Ectodermal cell (in vitro differentiated cells): Measurements from ENCODE around the gene SSH2.
"Not testable (repeated sequence)": the region's sequence is repeated elsewhere in the genome, so short reads cannot be mapped to it uniquely, and the experiment has no call there.

ENCODE experiments used
- H3K27ac ChIP-seq: 2 replicates; pipeline ENCODE4 v1.7.0; 2013; ENCODE audit warnings: mild to moderate bottlenecking, low read depth, low read length; ENCODE audit not compliant: insufficient read depth, poor library complexity, severe bottlenecking
- H3K27me3 ChIP-seq: 2 replicates; pipeline ENCODE4 v1.7.0; 2013; ENCODE audit warnings: mild to moderate bottlenecking, low read length; ENCODE audit not compliant: insufficient read depth, control insufficient read depth, poor library complexity, severe bottlenecking
- H3K36me3 ChIP-seq: one replicate; pipeline ENCODE4 v1.7.0; 2013; ENCODE audit warnings: low read length; ENCODE audit not compliant: control insufficient read depth, insufficient read depth
- H3K4me1 ChIP-seq: one replicate; pipeline ENCODE4 v1.7.0; 2013; ENCODE audit warnings: low read length; ENCODE audit not compliant: control insufficient read depth, insufficient read depth
- H3K4me3 ChIP-seq: 2 replicates; pipeline ENCODE4 v1.7.0; 2013; ENCODE audit warnings: low read depth, low read length, control low read depth; ENCODE audit not compliant: insufficient read depth
- H3K9me3 ChIP-seq: 2 replicates; pipeline ENCODE4 v1.7.0; 2013; ENCODE audit warnings: mild to moderate bottlenecking, low read length, moderate library complexity; ENCODE audit not compliant: control insufficient read depth
- WGBS, 2 experiments: methylation state at CpG; one replicate each; pipeline ENCODE4 v1.1.7; 2013; ENCODE audit warnings: missing lambda C conversion rate in 2 of 2; 5-methylcytosine and 5-hydroxymethylcytosine counted together

SSH2 gene

GRCh38 chr17:29905086-29905878 lies 24.7 kb downstream of the SSH2 start:
- H3K4me3 ChIP-seq, result no peak overlapping the region
- no peaks in the 10 kb centered on the region for H3K36me3 ChIP-seq
- no peak overlapping the region for H3K27ac ChIP-seq
- no peaks in the 10 kb centered on the region for H3K4me1 ChIP-seq
- 92% methylated on average over 3 of the region's 3 CpGs for WGBS, 2 experiments
- H3K27me3 ChIP-seq, result no peaks in the 10 kb centered on the region
- no peaks in the 10 kb centered on the region for H3K9me3 ChIP-seq

- no peaks in the 10 kb centered on the region for H3K27me3 ChIP-seq
- H3K36me3 ChIP-seq, result no peaks in the 10 kb centered on the region
- no peak overlapping the region for H3K4me3 ChIP-seq
- no peak overlapping the region for H3K27ac ChIP-seq
- no peaks in the 10 kb centered on the region for H3K9me3 ChIP-seq
- whole genome bisulfite sequencing, 2 experiments, result 88 to 100% methylated on average over 1 of the region's 2 CpGs
- H3K4me1 ChIP-seq, result no peaks in the 10 kb centered on the region
These were observed 26.6 kb downstream of the SSH2 start for GRCh38 chr17:29903471-29903870.

GRCh38 chr17:29897136-29897535 lies 32.9 kb downstream of the SSH2 start:
- not testable (repeated sequence) for H3K27ac ChIP-seq, H3K9me3 ChIP-seq, H3K27me3 ChIP-seq, H3K4me3 ChIP-seq, H3K4me1 ChIP-seq, H3K36me3 ChIP-seq
- WGBS, 2 experiments, result 85 to 89% methylated on average over 4 of the region's 4 CpGs

- Histone ChIP-seq H3K27ac (no peak overlapping the region), H3K4me3 (no peak overlapping the region), H3K27me3 (no peaks in the 10 kb centered on the region), H3K9me3 (no peaks in the 10 kb centered on the region), H3K36me3 (no peaks in the 10 kb centered on the region), H3K4me1 (no peaks in the 10 kb centered on the region)
These were observed 37.8 kb downstream of the SSH2 start for GRCh38 chr17:29892201-29892600.

- 86% methylated on average over 1 of the region's 1 CpG; no CpG with 5 or more reads in 1 of the 2 experiments for WGBS, 2 experiments
- Histone ChIP-seq H3K36me3 (no peaks in the 10 kb centered on the region), H3K4me3 (no peak overlapping the region), H3K9me3 (no peaks in the 10 kb centered on the region), H3K27me3 (no peaks in the 10 kb centered on the region), H3K4me1 (no peaks in the 10 kb centered on the region), H3K27ac (no peak overlapping the region)
These were observed 38.9 kb downstream of the SSH2 start for GRCh38 chr17:29891131-29891530.

GRCh38 chr17:29885031-29885640 lies 44.9 kb downstream of the SSH2 start:
- no peaks in the 10 kb centered on the region for H3K9me3 ChIP-seq
- no peaks in the 10 kb centered on the region for H3K36me3 ChIP-seq
- WGBS, 2 experiments, result 89 to 90% methylated on average over 3 of the region's 3 CpGs
- H3K4me1 ChIP-seq, result no peaks in the 10 kb centered on the region
- H3K27ac ChIP-seq, result no peak overlapping the region
- H3K4me3 ChIP-seq, result no peak overlapping the region
- no peaks in the 10 kb centered on the region for H3K27me3 ChIP-seq

- Histone ChIP-seq H3K36me3 (no peaks in the 10 kb centered on the region), H3K27me3 (no peaks in the 10 kb centered on the region), H3K27ac (no peak overlapping the region), H3K4me3 (no peak overlapping the region), H3K9me3 (no peaks in the 10 kb centered on the region), H3K4me1 (no peaks in the 10 kb centered on the region)
These were observed 46.5 kb downstream of the SSH2 start for GRCh38 chr17:29883497-29883896.

- H3K4me1 ChIP-seq, result no peaks in the 10 kb centered on the region
- no peaks in the 10 kb centered on the region for H3K27me3 ChIP-seq
- H3K9me3 ChIP-seq, result no peaks in the 10 kb centered on the region
- H3K27ac ChIP-seq, result no peak overlapping the region
- no peak overlapping the region for H3K4me3 ChIP-seq
- WGBS, 2 experiments, result 85 to 91% methylated on average over 3 of the region's 3 CpGs
- no peaks in the 10 kb centered on the region for H3K36me3 ChIP-seq
These were observed 48.8 kb downstream of the SSH2 start for GRCh38 chr17:29881256-29881655.

- Histone ChIP-seq H3K27me3 (no peaks in the 10 kb centered on the region), H3K27ac (no peak overlapping the region), H3K4me3 (no peak overlapping the region), H3K9me3 (no peaks in the 10 kb centered on the region), H3K4me1 (no peaks in the 10 kb centered on the region), H3K36me3 (no peaks in the 10 kb centered on the region)
- WGBS, 2 experiments, result 92 to 94% methylated on average over 6 of the region's 6 CpGs
These were observed 50.0 kb downstream of the SSH2 start for GRCh38 chr17:29880031-29880430.

- Histone ChIP-seq H3K4me1 (no peaks in the 10 kb centered on the region), H3K36me3 (no peaks in the 10 kb centered on the region), H3K9me3 (no peaks in the 10 kb centered on the region), H3K27ac (no peak overlapping the region), H3K27me3 (no peaks in the 10 kb centered on the region), H3K4me3 (no peak overlapping the region)
- 94 to 95% methylated on average over 1 of the region's 1 CpG for WGBS, 2 experiments
These were observed 55.0 kb downstream of the SSH2 start for GRCh38 chr17:29874931-29875596.
